GM12878 (cell line): ENCODE data around the gene MRPL55. TPM values are rescaled to one million over a fixed set of nuclear protein-coding genes. Genes with fewer than 3 reads are reported as not detected.
A peak's percentile ranks its signal among the peaks of the same experiment; 100 is the strongest.

ENCODE experiments used
- ATAC-seq: fragments of 200-7000 bp; cut with Tn5 transposase; 3 replicates; pipeline ENCODE4 v1.9.1; 2020; ENCODE audit warnings: mild to moderate bottlenecking, moderate library complexity
- BruUV-seq: library from RNA; stranded (reverse); fragments of 400-500 nt; replicated peaks from 2 replicates; lab custom pipeline; 2021; lab: Mats Ljungman, UMichigan
- CTCF ChIA-PET: fragments of 300-600 bp; sonication (Branson Sonifier 250); formaldehyde crosslinking; extraction: SDS; loops from one replicate; lab custom pipeline; 2021; ENCODE audit warnings: inconsistent platforms; lab: Yijun Ruan, JAX
- POLR2A ChIA-PET: fragments of 350-600 bp; formaldehyde crosslinking; extraction: SDS; loops from one replicate; lab custom pipeline; 2021; ENCODE audit warnings: inconsistent platforms; lab: Charles Lee
- RAD21 ChIA-PET: fragments of 300-600 bp; sonication (Branson Sonifier 250); formaldehyde crosslinking; loops from one replicate; lab custom pipeline; 2023; ENCODE audit warnings: antibody characterized with exemption; ENCODE audit not compliant: unreplicated experiment; lab: Charles Lee
- SMC1A ChIA-PET: fragments of 300-600 bp; sonication (Branson Sonifier 250); formaldehyde crosslinking; loops from one replicate; lab custom pipeline; 2023; ENCODE audit not compliant: unreplicated experiment, uncharacterized antibody; lab: Charles Lee
- DNase-seq: peaks from one replicate; pipeline ENCODE4 v3.0.0-alpha.2; 2011; ENCODE audit warnings: low read depth, low spot score
- FAIRE-seq: peaks from 3 replicates; lab custom pipeline; 2011; peaks lifted over from hg19 to GRCh38; lab: Jason Lieb, UNC
- H2AFZ ChIP-seq: 2 replicates; pipeline ENCODE4 v1.6.0; 2011; ENCODE audit warnings: low read depth, low read length, control low read depth; ENCODE audit not compliant: control insufficient read depth
- H3K27ac ChIP-seq: 2 replicates; pipeline ENCODE4 v1.5.1; 2011; ENCODE audit warnings: control low read depth; ENCODE audit not compliant: control insufficient read depth, insufficient read depth
- H3K27me3 ChIP-seq, 2 experiments: replicated peaks in 1 of 2; 2 replicates each; pipeline versions ENCODE4 v1.6.0 to v1.6.1; 2011; ENCODE audit warnings: low read length in 1 of 2; ENCODE audit not compliant: control insufficient read depth in 2 of 2, insufficient read depth in 2 of 2
- H3K36me3 ChIP-seq, 2 experiments: 2 replicates each; pipeline ENCODE4 v1.5.1; 2011; ENCODE audit warnings: low read length in 1 of 2; ENCODE audit not compliant: control insufficient read depth in 2 of 2, insufficient read depth in 2 of 2
- H3K4me1 ChIP-seq: 2 replicates; pipeline ENCODE4 v1.6.1; 2011; ENCODE audit warnings: mild to moderate bottlenecking, low read length, moderate library complexity, mixed read lengths; ENCODE audit not compliant: control insufficient read depth, insufficient read depth
- H3K4me2 ChIP-seq: 2 replicates; pipeline ENCODE4 v1.6.0; 2011; ENCODE audit warnings: control low read depth; ENCODE audit not compliant: control insufficient read depth, insufficient read depth
- H3K4me3 ChIP-seq: fragments of 200-600 bp; sonication (generic); 2 replicates; pipeline ENCODE4 v1.5.1; 2016
- H3K79me2 ChIP-seq: 2 replicates; pipeline ENCODE4 v1.6.0; 2011; ENCODE audit warnings: low read length; ENCODE audit not compliant: control insufficient read depth, insufficient read depth
- H3K9ac ChIP-seq: 2 replicates; pipeline ENCODE4 v1.8.0; 2011; ENCODE audit warnings: low read length, control low read depth, mixed read lengths; ENCODE audit not compliant: control insufficient read depth, insufficient read depth
- H3K9me3 ChIP-seq: replicated peaks from 3 replicates; pipeline ENCODE4 v1.5.1; 2011; ENCODE audit warnings: mild to moderate bottlenecking, low read length; ENCODE audit not compliant: control insufficient read depth, insufficient read depth
- H4K20me1 ChIP-seq: 2 replicates; pipeline ENCODE4 v1.6.0; 2011; ENCODE audit not compliant: control insufficient read depth, insufficient read depth
- CEBPB ChIP-seq, 2 experiments: fragments of 150-350 bp in 1 of 2; IDR thresholded peaks; 2 replicates each; pipeline ENCODE4 v1.6.1; 2012 to 2014; ENCODE audit warnings: low read depth in 2 of 2, low read length in 2 of 2, borderline replicate concordance in 1 of 2, inconsistent platforms in 1 of 2
- MEF2B ChIP-seq: fragments of 450-650 bp; IDR thresholded peaks from 2 replicates; pipeline ENCODE4 v1.6.1; 2018; ENCODE audit warnings: mild to moderate bottlenecking, moderate library complexity; ENCODE audit not compliant: partially characterized antibody, poor library complexity, severe bottlenecking
- POLR2A ChIP-seq: IDR thresholded peaks from 2 replicates; pipeline ENCODE4 v1.6.1; 2011; ENCODE audit warnings: low read depth, mild to moderate bottlenecking, low read length
- SREBF1 ChIP-seq: IDR thresholded peaks from 2 replicates; pipeline ENCODE4 v1.6.1; 2012; ENCODE audit warnings: mild to moderate bottlenecking, low read length
- WGBS: methylation state at CpG from one replicate; pipeline ENCODE4 v1.1.6; 2016; ENCODE audit warnings: low lambda C conversion rate; ENCODE audit not compliant: insufficient replicate concordance, insufficient coverage; ENCODE audit errors: missing lambda C conversion rate; 5-methylcytosine and 5-hydroxymethylcytosine counted together
- in situ Hi-C: fragments of 300-500 bp; cut with MboI; formaldehyde crosslinking; loops from 9 replicates; pipeline ENCODE4 v1.14.3; 2018; ENCODE audit warnings: mixed read lengths
- intact Hi-C: fragments of 100-400 bp; cut with micrococcal nuclease; formaldehyde crosslinking; loops from one replicate; pipeline ENCODE4 v1.14.2; 2022; ENCODE audit not compliant: unreplicated experiment
- polyA plus RNA-seq, 11 experiments: library from polyadenylated mRNA; depleted of rRNA in 4 of 11; unstranded in 6 of 11; stranded (reverse) in 5 of 11; fragments of >200 nt; fragmentation: Nextera tagmentation in 4 of 11; fragmentation: Illumina TruSeq in 1 of 11; extraction: Ambion mirVana in 4 of 11; extraction: Trizol in 1 of 11; gene quantifications; 1 replicate in 1 of 11; 2 replicates in 10 of 11; pipeline versions ENCODE4 v1.2.1 to v1.2.3, GENCODE V29; 2011 to 2016; ENCODE audit warnings: inconsistent platforms in 2 of 11, missing spikeins in 2 of 11, low read depth in 1 of 11
- total RNA-seq, 4 experiments: library from RNA; depleted of rRNA in 3 of 4; stranded (reverse); fragments of >200 nt in 3 of 4; fragmentation: Illumina TruSeq in 1 of 4; extraction: Trizol in 1 of 4; gene quantifications; 2 replicates each; pipeline versions ENCODE4 v1.2.1 to v1.2.3, GENCODE V29; 2013 to 2021
- TF ChIP-seq, protein P1 (sequence below): fragments of 150-350 bp; IDR thresholded peaks from 2 replicates; pipeline ENCODE4 v1.6.1; 2016; ENCODE audit warnings: low read depth, low read length
- TF ChIP-seq, protein P2 (sequence below): fragments of 450-650 bp; IDR thresholded peaks from 2 replicates; pipeline ENCODE4 v1.6.1; 2017; ENCODE audit warnings: antibody characterized with exemption, mild to moderate bottlenecking, moderate library complexity
- TF ChIP-seq, protein P3 (sequence below): fragments of 450-650 bp; IDR thresholded peaks from 2 replicates; pipeline ENCODE4 v1.6.1; 2016; ENCODE audit warnings: mild to moderate bottlenecking, moderate library complexity, borderline replicate concordance

The MRPL55 gene
- total and polyA plus RNA-seq, 10 of the 15 experiments (the other 5 are each of a cell fraction or from before 2014, with no cell fraction given) = 15.1 to 143 (median 55.8) TPM

- TF ChIP-seq, protein P1, sequence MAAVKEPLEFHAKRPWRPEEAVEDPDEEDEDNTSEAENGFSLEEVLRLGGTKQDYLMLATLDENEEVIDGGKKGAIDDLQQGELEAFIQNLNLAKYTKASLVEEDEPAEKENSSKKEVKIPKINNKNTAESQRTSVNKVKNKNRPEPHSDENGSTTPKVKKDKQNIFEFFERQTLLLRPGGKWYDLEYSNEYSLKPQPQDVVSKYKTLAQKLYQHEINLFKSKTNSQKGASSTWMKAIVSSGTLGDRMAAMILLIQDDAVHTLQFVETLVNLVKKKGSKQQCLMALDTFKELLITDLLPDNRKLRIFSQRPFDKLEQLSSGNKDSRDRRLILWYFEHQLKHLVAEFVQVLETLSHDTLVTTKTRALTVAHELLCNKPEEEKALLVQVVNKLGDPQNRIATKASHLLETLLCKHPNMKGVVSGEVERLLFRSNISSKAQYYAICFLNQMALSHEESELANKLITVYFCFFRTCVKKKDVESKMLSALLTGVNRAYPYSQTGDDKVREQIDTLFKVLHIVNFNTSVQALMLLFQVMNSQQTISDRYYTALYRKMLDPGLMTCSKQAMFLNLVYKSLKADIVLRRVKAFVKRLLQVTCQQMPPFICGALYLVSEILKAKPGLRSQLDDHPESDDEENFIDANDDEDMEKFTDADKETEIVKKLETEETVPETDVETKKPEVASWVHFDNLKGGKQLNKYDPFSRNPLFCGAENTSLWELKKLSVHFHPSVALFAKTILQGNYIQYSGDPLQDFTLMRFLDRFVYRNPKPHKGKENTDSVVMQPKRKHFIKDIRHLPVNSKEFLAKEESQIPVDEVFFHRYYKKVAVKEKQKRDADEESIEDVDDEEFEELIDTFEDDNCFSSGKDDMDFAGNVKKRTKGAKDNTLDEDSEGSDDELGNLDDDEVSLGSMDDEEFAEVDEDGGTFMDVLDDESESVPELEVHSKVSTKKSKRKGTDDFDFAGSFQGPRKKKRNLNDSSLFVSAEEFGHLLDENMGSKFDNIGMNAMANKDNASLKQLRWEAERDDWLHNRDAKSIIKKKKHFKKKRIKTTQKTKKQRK = no peak
These were observed 19.3 kb downstream of the MRPL55 start (continued) for GRCh38 chr1:228089519-228090380.

DNA sequence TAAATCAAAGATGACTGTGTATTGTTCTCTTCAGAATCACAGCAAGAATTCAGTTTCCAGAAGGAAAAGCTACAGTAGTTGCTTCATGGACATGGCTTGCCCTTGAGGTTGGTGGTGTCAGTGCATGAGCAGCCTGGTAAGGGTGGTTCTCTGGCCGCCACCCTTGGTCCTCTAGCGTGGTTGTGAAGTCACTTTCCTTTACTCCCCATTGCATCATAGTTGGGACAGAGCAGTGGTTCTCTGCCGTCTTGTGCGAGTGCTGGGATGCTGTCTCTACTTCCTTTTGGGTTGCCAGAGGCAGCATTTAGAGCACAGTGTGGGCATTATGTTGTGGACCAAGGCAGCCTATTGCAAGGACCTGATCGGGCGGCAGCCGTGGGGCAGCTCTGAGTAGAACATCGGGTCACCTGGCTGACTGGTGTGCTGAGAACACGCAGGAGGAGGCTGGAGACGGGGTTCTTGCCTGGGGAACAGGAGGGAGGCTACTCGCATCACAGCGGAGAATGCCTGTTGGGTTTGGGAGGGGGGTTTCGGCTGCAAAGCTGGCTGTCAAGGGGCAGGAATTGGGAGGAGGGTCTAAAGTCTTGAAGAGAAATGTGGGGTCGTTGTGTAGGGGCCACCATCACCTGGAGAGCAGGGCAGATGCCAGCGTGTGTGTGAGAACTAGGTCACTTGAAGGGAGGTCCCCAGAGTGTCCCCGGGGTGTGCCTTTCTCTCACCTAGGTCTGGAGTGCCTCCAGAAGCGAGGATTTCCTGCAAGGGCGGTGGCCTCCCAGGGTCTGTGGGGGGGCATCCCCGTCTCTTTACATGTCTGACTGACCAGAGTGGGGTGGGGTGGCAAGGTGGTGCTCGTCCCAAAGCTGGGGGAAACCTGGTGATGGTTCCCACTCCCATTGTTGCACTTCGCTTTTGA lies 20.3 kb downstream of the MRPL55 start:
- POLR2A ChIA-PET = no interaction called here
- Histone ChIP-seq H3K4me1 (peaks cover 62% of the 10 kb centered on the region), H3K36me3 (peaks cover 12 to 26% of the 10 kb centered on the region in 2 experiments; a peak in 3 of 4 replicates), H3K27ac (no peak overlapping the region), H3K27me3 (no peaks in the 10 kb centered on the region), H3K9ac (no peak overlapping the region), H3K9me3 (peaks cover 17% of the 10 kb centered on the region; the same call in 2 of the 3 replicates)
- intact Hi-C loops (no loop called here), in situ Hi-C loops (no loop called here)
- FAIRE-seq (no peak), ATAC-seq (peak; percentile 9; the same call in 2 of the 3 replicates), DNase-seq (no peak)
- SMC1A ChIA-PET = interaction anchor here (0.5 to 1.2 kb wide), 2 partner anchors 411 to 1237 kb away, joined by 3 to 4 read pairs; no protein-coding TSS in a partner anchor
- RAD21 ChIA-PET = interaction anchor here (1.7 kb wide), 1 partner anchor 13 kb away, joined by 3 read pairs; no protein-coding TSS in a partner anchor
- 82% methylated on average over 21 of the region's 21 CpGs for WGBS
- TF ChIP-seq CEBPB (IDR thresholded peaks at IDR 0.05; ENCODE audit: borderline replicate concordance in 1 of 2, low read depth in 2 of 2, low read length in 2 of 2) = 0 out of 4 replicates have a peak, but pooled peaks of 1 of the 2 experiments have one; percentile 12
- TF ChIP-seq MEF2B = peak; percentile 60
- no peak for TF ChIP-seq SREBF1
- TF ChIP-seq, protein P2, sequence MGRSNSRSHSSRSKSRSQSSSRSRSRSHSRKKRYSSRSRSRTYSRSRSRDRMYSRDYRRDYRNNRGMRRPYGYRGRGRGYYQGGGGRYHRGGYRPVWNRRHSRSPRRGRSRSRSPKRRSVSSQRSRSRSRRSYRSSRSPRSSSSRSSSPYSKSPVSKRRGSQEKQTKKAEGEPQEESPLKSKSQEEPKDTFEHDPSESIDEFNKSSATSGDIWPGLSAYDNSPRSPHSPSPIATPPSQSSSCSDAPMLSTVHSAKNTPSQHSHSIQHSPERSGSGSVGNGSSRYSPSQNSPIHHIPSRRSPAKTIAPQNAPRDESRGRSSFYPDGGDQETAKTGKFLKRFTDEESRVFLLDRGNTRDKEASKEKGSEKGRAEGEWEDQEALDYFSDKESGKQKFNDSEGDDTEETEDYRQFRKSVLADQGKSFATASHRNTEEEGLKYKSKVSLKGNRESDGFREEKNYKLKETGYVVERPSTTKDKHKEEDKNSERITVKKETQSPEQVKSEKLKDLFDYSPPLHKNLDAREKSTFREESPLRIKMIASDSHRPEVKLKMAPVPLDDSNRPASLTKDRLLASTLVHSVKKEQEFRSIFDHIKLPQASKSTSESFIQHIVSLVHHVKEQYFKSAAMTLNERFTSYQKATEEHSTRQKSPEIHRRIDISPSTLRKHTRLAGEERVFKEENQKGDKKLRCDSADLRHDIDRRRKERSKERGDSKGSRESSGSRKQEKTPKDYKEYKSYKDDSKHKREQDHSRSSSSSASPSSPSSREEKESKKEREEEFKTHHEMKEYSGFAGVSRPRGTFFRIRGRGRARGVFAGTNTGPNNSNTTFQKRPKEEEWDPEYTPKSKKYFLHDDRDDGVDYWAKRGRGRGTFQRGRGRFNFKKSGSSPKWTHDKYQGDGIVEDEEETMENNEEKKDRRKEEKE = no peak
- TF ChIP-seq, protein P3, sequence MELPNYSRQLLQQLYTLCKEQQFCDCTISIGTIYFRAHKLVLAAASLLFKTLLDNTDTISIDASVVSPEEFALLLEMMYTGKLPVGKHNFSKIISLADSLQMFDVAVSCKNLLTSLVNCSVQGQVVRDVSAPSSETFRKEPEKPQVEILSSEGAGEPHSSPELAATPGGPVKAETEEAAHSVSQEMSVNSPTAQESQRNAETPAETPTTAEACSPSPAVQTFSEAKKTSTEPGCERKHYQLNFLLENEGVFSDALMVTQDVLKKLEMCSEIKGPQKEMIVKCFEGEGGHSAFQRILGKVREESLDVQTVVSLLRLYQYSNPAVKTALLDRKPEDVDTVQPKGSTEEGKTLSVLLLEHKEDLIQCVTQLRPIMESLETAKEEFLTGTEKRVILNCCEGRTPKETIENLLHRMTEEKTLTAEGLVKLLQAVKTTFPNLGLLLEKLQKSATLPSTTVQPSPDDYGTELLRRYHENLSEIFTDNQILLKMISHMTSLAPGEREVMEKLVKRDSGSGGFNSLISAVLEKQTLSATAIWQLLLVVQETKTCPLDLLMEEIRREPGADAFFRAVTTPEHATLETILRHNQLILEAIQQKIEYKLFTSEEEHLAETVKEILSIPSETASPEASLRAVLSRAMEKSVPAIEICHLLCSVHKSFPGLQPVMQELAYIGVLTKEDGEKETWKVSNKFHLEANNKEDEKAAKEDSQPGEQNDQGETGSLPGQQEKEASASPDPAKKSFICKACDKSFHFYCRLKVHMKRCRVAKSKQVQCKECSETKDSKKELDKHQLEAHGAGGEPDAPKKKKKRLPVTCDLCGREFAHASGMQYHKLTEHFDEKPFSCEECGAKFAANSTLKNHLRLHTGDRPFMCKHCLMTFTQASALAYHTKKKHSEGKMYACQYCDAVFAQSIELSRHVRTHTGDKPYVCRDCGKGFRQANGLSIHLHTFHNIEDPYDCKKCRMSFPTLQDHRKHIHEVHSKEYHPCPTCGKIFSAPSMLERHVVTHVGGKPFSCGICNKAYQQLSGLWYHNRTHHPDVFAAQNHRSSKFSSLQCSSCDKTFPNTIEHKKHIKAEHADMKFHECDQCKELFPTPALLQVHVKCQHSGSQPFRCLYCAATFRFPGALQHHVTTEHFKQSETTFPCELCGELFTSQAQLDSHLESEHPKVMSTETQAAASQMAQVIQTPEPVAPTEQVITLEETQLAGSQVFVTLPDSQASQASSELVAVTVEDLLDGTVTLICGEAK = no peak
- peak; percentile 57; the same call in 1 of the 2 replicates for TF ChIP-seq POLR2A
- TF ChIP-seq, all 136 proteins: peak for 3
- no TSS peak for BruUV-seq
- CTCF ChIA-PET = no interaction called here
- H3K4me2 ChIP-seq = peak overlapping the region; percentile 77
- peaks cover 100% of the 10 kb centered on the region for H3K79me2 ChIP-seq
- H3K4me3 ChIP-seq = peak overlapping the region; percentile 36; the same call in 1 of the 2 replicates
- peaks cover 72% of the 10 kb centered on the region for H4K20me1 ChIP-seq
- no peak overlapping the region for H2AFZ ChIP-seq
